ENCODE measurements around the gene AQP1. TPM values are rescaled to one million over a fixed set of nuclear protein-coding genes. Genes with fewer than 3 reads are reported as not detected.

AQP1 gene
- total RNA-seq, 1 experiment from 2014 or later = 0.49 TPM

DNA sequence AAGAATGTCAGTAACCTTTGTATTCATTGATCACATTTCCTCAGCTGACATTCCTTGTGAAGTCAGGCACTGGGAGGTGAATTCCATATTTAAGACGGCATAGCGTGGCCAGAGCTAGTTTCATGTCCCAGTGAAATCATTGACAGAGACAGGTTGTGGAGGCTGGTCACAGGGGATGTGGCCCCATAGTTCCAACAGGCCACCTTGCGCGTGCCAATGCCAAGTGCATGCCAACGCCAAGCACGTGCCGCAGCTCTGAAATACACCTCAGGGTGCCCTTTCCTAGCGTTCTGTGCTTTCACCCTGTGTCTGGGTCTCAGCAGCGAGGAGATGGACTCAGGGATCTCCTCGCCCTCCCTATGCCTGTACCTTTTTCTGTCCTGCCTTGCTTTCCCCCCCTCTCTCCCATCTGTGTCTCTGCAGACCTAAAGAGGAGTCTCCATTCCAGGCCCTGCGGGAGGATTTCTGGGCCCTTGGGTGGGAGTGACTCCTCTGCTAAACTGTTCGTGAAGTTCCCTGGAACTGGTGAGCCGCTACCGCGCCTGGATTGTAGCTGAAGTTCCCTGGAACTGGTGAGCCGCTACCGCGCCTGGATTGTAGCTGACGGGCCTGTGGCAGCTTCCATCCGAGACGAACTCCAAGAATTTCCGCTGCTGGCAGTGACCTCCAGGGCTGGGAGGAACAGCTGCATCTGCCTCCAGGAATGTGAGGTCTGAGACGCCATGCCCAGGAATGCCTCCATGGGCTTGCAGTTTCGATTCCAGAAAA, 19.7 kb downstream of the AQP1 start:
- DNase-seq (ENCODE audit: low spot score) = no peak
- no peak overlapping the region for H3K4me3 ChIP-seq (ENCODE audit: low read depth, low read length, poor library complexity, severe bottlenecking)
- no peaks in the 10 kb centered on the region for H3K36me3 ChIP-seq (ENCODE audit: insufficient read depth, low read length, poor library complexity, severe bottlenecking)
- intact Hi-C loops (cut with micrococcal nuclease; ENCODE audit: unreplicated experiment) = no loop called here
- H3K4me1 ChIP-seq (ENCODE audit: insufficient read depth, low read length, poor library complexity, severe bottlenecking) = peaks cover 16% of the 10 kb centered on the region
- ChIA-PET CTCF (no interaction called here), POLR2A (ENCODE audit: low non-redundant PET) (no interaction called here)
- no peak overlapping the region for H3K27ac ChIP-seq (ENCODE audit: low read depth, low read length, poor library complexity, severe bottlenecking)
- no peaks in the 10 kb centered on the region for H3K27me3 ChIP-seq (replicated peaks; ENCODE audit: insufficient read depth, low read depth, low read length, poor library complexity)
- H3K9me3 ChIP-seq (ENCODE audit: low read depth, low read length, poor library complexity, severe bottlenecking) = no peaks in the 10 kb centered on the region
- TF ChIP-seq EZH2 (IDR thresholded peaks at IDR 0.05; ENCODE audit: borderline replicate concordance, low read depth, low read length, poor library complexity, severe bottlenecking) (no peak), CTCF (conservative IDR thresholded peaks at IDR 0.05; ENCODE audit: low read depth, low read length) (no peak)
- no TSS peak for BruUV-seq (replicated peaks)

- POLR2A ChIA-PET (ENCODE audit: low non-redundant PET) = no interaction called here
- DNase-seq (ENCODE audit: low spot score) = no peak
- Histone ChIP-seq H3K4me1 (ENCODE audit: insufficient read depth, low read length, poor library complexity, severe bottlenecking) (peaks cover 16% of the 10 kb centered on the region), H3K36me3 (ENCODE audit: insufficient read depth, low read length, poor library complexity, severe bottlenecking) (no peaks in the 10 kb centered on the region), H3K9me3 (ENCODE audit: low read depth, low read length, poor library complexity, severe bottlenecking) (no peaks in the 10 kb centered on the region), H3K4me3 (ENCODE audit: low read depth, low read length, poor library complexity, severe bottlenecking) (no peak overlapping the region), H3K27ac (ENCODE audit: low read depth, low read length, poor library complexity, severe bottlenecking) (no peak overlapping the region), H3K27me3 (replicated peaks; ENCODE audit: insufficient read depth, low read depth, low read length, poor library complexity) (no peaks in the 10 kb centered on the region)
- TF ChIP-seq EZH2 (IDR thresholded peaks at IDR 0.05; ENCODE audit: borderline replicate concordance, low read depth, low read length, poor library complexity, severe bottlenecking) = no peak
- CTCF ChIA-PET = no interaction called here
- no TSS peak for BruUV-seq (replicated peaks)
- intact Hi-C loops (cut with micrococcal nuclease; ENCODE audit: unreplicated experiment) = no loop called here
These were observed 20.4 kb downstream of the AQP1 start for GRCh38 chr7:30931929-30932540.

DNA sequence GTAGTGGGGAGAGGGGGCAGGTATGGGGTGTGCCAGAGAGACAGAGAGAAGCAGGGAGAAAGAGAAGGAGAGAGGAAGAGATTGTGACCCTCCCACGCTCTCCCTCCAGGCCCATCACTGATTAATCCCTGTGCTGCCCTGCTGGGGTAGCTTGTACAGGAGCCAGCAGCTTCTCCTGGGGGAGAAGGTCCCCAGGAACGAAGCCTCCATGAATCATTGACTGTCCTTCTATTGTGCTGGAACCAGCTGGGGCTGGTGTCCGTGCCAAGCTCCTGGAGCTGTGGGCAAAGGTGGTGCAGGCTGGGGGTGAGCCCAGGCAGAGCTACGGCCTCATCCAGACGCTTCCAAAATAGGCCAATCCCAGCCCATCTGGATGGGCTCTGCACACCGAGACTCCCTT, 20.9 kb downstream of the AQP1 start:
- TF ChIP-seq CTCF (conservative IDR thresholded peaks at IDR 0.05; ENCODE audit: low read depth, low read length) (no peak), EZH2 (IDR thresholded peaks at IDR 0.05; ENCODE audit: borderline replicate concordance, low read depth, low read length, poor library complexity, severe bottlenecking) (no peak)
- Histone ChIP-seq H3K27me3 (replicated peaks; ENCODE audit: insufficient read depth, low read depth, low read length, poor library complexity) (no peaks in the 10 kb centered on the region), H3K9me3 (ENCODE audit: low read depth, low read length, poor library complexity, severe bottlenecking) (no peaks in the 10 kb centered on the region), H3K36me3 (ENCODE audit: insufficient read depth, low read length, poor library complexity, severe bottlenecking) (no peaks in the 10 kb centered on the region), H3K4me1 (ENCODE audit: insufficient read depth, low read length, poor library complexity, severe bottlenecking) (peaks cover 16% of the 10 kb centered on the region), H3K27ac (ENCODE audit: low read depth, low read length, poor library complexity, severe bottlenecking) (no peak overlapping the region), H3K4me3 (ENCODE audit: low read depth, low read length, poor library complexity, severe bottlenecking) (no peak overlapping the region)
- no peak for DNase-seq (ENCODE audit: low spot score)
- no TSS peak for BruUV-seq (replicated peaks)
- POLR2A ChIA-PET (ENCODE audit: low non-redundant PET) = no interaction called here
- CTCF ChIA-PET = no interaction called here
- intact Hi-C loops (cut with micrococcal nuclease; ENCODE audit: unreplicated experiment) = no loop called here
